Activated CD4-positive, alpha-beta T cell treated with anti-CD3 and anti-CD28 coated beads for 4 hours (primary cell): ENCODE results near the gene GDF15.
"Not testable (repeated sequence)": the region's sequence is repeated elsewhere in the genome, so short reads cannot be mapped to it uniquely, and the experiment has no call there.

Experiments used
- DNase-seq, 2 donors: peaks; one replicate each; pipeline ENCODE4 v3.0.0-alpha.2; 2020

Gene GDF15

GRCh38 chr19:18392926-18393325 is 7.0 kb downstream of the GDF15 start:
- DNase-seq: no peak

DNA sequence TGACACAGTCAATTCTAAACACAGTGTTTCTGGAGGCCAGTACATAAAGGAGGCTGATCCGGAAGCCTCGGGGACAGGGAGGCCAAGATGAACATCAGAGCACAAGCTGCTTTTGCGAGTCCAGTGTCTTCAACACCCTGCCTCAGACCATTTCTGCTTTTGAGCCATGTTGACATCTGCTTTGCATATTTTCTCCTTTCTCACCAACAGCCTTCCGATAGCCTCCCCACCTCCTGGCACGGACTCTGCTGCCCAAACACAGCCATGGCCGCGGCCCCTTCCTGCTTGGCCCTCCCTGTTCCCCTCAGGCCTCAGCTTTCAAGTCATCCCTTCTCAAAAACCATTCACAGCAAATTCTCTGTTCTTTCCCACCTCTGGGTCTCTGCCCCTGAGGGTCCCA is 7.9 kb downstream of the GDF15 start:
- DNase-seq: no peak

DNA sequence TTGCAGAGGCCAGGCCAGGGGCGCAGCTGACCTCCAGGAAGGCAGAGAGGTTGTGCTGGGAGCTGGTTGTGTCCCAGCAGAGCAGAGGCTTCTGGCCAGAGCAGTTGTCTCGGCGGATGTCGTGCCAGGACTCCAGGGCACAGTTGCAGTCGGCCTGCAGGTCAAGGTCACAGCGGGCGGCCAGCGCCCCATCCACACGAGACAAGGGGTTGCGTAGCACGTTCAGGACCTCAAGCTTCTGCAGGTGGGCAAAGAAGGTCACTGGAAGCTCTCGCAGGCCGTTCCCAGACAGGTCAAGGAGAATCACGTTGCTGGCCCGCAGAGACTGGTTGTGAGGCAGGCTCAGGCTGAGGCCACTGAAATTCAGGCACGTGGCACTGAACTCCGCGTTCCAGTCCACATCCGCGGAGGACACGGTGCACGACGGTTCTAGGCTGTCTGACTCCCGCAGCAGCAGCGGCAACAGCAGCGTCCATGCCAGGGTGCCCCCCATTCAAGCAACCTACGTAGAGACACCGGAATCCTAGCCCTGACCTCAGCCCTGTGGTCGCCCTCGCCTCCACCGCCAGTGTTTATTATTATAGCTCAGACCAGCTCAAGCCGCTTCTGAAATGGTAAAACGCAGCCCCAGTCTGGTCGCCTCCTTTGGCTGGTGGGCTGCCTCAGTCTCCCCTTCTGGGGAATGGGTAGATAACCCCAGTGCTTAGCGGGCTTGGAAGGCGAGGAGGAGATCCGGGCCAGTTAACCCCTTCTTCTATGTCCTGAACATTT is 10.7 kb downstream of the GDF15 start:
- DNase-seq: no peak

GRCh38 chr19:18397242-18398202 is 11.6 kb downstream of the GDF15 start, which contains the start of gene LRRC25:
TSS of gene LRRC25 (minus strand) at chr19:18397622. CDS start at chr19:18396963, 659 bp downstream.
- no peak for DNase-seq

GRCh38 chr19:18399008-18399407 is 13.1 kb downstream of the GDF15 start:
- DNase-seq: no peak

- no peak for DNase-seq
These were observed 15.7 kb downstream of the GDF15 start for GRCh38 chr19:18401580-18402112.

GRCh38 chr19:18402455-18403248 is 16.7 kb downstream of the GDF15 start:
- not testable (repeated sequence) for DNase-seq

- DNase-seq: not testable (repeated sequence)
These were observed 19.8 kb downstream of the GDF15 start for GRCh38 chr19:18405754-18406153.

GRCh38 chr19:18406749-18407148 is 20.8 kb downstream of the GDF15 start:
- no peak for DNase-seq

DNA sequence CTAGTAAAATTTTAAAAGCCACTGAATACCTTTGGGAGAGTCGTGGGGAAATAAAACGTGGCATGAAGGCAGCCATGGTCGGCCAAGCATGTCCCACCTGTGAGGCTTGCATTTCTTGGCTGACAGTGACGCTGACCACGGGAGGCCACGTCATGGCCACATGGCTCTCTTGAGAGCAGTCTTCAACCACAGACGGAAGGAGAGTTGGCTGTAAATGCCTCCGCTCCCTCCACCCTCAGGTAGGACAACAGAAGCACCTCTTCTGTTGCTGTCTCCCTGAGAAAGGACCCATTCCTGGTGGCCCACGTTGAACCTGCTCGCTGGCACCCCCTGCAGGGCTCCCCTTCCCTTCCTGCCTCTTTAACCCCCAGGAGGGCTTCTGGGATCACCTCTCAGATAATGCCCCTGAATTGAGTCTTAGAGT is 22.1 kb downstream of the GDF15 start:
- DNase-seq: no peak

DNA sequence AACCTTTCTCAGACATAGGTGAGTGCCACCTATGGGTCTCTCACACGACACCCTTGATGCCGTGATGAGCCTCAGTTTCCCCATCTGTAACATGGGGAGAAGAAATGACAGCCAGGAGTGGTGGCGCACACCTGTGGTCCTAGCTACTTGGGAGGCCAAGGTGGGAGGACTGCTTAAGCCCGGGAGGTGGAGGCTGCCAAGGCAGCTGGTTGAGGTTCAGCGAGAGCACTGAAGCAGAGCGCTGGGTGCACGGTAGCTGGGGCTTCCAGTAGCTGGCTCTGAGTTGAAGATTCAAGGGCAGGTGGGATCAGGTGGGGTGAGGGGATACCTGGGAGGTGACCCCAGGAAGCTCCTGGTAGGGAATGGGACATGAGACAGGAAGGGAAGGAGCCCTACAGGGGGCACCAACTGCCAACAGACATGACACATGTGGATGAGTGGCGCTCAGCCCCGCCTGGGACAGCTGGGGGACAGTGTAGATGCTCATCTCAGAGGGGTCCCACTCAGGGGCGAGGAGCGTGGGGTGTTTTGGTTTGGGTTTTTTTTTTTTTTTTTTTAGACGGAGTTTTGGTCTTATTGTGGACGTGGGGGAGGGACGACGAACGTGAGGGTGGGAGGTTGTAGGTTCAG is 26.8 kb downstream of the GDF15 start:
- no peak for DNase-seq

GRCh38 chr19:18414504-18415177 is 28.7 kb downstream of the GDF15 start:
- no peak for DNase-seq

DNA sequence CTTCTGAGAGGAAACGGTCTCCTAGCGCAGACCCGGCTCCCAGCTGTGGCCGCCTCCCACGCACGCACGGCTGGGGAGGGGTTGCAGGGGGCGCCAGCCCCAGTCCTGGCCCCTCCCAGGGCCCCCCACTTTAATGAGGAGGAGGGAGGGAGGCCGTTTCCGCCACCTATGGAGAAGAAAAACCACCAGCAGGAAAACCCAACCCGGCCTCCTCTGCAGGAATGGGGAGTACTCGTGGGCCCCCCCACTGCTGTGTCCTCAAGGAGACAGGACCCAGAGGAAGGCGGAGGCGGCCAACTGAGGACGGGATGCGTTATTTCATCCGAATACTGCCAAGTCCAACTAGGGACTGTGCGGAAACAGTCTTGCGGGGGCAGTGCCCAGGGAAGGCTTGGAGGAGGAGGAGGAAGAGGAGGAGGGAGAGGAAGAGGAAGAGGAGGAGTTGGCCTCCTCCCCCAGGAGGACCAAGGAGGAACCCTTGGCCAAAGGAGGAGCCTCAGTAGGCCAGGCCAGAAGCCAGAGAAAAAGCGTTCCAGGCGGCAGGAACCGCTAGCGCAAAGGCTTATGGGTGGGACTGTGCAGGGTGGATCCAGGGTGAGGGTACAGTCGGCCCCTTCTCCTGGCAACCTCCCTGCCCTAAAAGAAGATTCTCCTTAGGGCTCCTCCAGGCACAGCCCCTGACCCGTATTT is 29.4 kb downstream of the GDF15 start:
- no peak for DNase-seq

GRCh38 chr19:18416778-18417249 is 30.9 kb downstream of the GDF15 start:
- DNase-seq: peak; percentile 54 to 67

- DNase-seq: peak in 1 of 2 donors; percentile 34
These were observed 31.5 kb downstream of the GDF15 start for GRCh38 chr19:18417250-18418028.

GRCh38 chr19:18418029-18418482 is 32.1 kb downstream of the GDF15 start:
- DNase-seq: peak in 1 of 2 donors; percentile 59

DNA sequence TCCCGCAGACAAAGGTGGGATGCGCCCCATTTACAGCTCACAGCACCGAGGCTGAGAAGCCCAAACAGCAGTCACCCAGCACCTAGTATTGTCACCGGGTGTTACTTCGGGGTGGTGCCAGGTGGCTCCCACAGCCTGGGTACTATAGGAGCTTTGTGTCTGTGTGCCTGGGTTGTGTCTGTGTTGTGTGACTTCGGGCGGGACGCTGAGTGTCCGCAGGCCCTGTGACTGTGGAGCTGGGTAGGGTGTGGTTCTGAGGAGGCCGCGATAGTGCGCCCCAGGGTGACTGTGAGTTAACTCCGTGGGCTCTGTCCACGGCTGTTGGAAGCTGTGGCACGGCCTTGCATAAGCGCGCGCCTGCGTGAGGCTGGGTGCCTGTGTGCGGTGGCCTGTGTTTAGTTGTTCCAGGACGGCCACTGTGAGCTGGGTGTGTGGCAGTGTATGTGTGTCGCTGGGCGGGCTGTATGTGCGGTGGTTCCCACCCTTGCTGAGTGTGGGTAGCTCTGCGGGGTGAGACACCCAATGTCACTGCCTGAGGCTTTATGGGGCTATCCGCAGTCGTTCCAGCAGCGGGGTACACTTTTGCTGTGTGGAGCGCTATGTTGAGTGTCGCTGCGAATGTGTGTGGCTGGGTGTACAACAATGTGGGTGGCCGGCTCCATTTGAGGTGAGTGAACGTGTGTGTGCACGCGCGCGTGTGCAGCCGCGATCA is 32.7 kb downstream of the GDF15 start:
- no peak for DNase-seq

- DNase-seq: peak; percentile 59 to 73
These were observed 33.3 kb downstream of the GDF15 start, which contains the start of gene SSBP4 for GRCh38 chr19:18419195-18419698. TSS of gene SSBP4 (plus strand) at chr19:18419398. CDS start at chr19:18419649, 251 bp downstream.
